SK-N-SH (cell line): ENCODE measurements around the gene SLC2A10. TPM values are rescaled to one million over a fixed set of nuclear protein-coding genes. Genes with fewer than 3 reads are reported as not detected.

Source experiments
- CTCF ChIA-PET: fragments of 300-600, 350-600 bp; formaldehyde crosslinking; extraction: SDS; loops from one replicate; lab custom pipeline; 2021; lab: Yijun Ruan, JAX
- POLR2A ChIA-PET: fragments of 350-600 bp; sonication (Branson Sonifier 250); formaldehyde crosslinking; extraction: SDS; loops from one replicate; lab custom pipeline; 2020; ENCODE audit warnings: antibody characterized with exemption, inconsistent platforms; lab: Yijun Ruan, JAX
- DNase-seq: peaks from one replicate; pipeline ENCODE4 v3.0.0; 2012
- H2AFZ ChIP-seq: fragments of 200-600 bp; sonication (generic); 2 replicates; pipeline ENCODE4 v1.8.1; 2016; ENCODE audit warnings: antibody characterized with exemption, mild to moderate bottlenecking, low read depth
- H3F3A ChIP-seq: fragments of 200-600 bp; sonication (generic); replicated peaks from 2 replicates; pipeline ENCODE3; 2016; ENCODE audit warnings: antibody characterized with exemption, mild to moderate bottlenecking; ENCODE audit not compliant: insufficient read depth
- H3K27ac ChIP-seq, 2 experiments: fragments of 200-500 bp in 1 of 2; fragments of 200-600 bp in 1 of 2; sonication (Bioruptor generic) in 1 of 2; sonication (generic), shearing (Covaris generic) in 1 of 2; 2 replicates each; pipeline versions ENCODE4 v1.5.1 to v1.6.1; 2014 to 2016; ENCODE audit warnings: low read depth in 2 of 2, inconsistent platforms in 1 of 2, low read length in 1 of 2, mild to moderate bottlenecking in 1 of 2, mixed read lengths in 1 of 2
- H3K27me3 ChIP-seq: fragments of 200-600 bp; sonication (generic), shearing (Covaris generic); 2 replicates; pipeline ENCODE4 v1.6.1; 2016; ENCODE audit warnings: mixed run types; ENCODE audit not compliant: insufficient read depth
- H3K36me3 ChIP-seq, 2 experiments: fragments of 200-500 bp in 1 of 2; fragments of 200-600 bp in 1 of 2; sonication (Bioruptor generic) in 1 of 2; sonication (generic) in 1 of 2; replicated peaks in 1 of 2; 2 replicates each; pipeline versions ENCODE3 to v1.5.1; 2014 to 2016; ENCODE audit warnings: low read length in 1 of 2, mild to moderate bottlenecking in 1 of 2; ENCODE audit not compliant: insufficient read depth in 2 of 2, control insufficient read depth in 1 of 2
- H3K4me1 ChIP-seq, 2 experiments: fragments of 200-500 bp in 1 of 2; fragments of 200-600 bp in 1 of 2; sonication (Bioruptor generic) in 1 of 2; sonication (generic), shearing (Covaris generic) in 1 of 2; 2 replicates each; pipeline versions ENCODE4 v1.5.1 to v1.6.1; 2014 to 2016; ENCODE audit warnings: low read depth in 1 of 2, low read length in 1 of 2, mixed run types in 1 of 2; ENCODE audit not compliant: insufficient read depth in 2 of 2, control insufficient read depth in 1 of 2
- H3K4me2 ChIP-seq: fragments of 200-600 bp; sonication (generic), shearing (Covaris generic); 2 replicates; pipeline ENCODE4 v1.6.1; 2017; ENCODE audit warnings: mixed run types
- H3K4me3 ChIP-seq, 2 experiments: fragments of 200-500 bp in 1 of 2; fragments of 200-600 bp in 1 of 2; sonication (Bioruptor generic) in 1 of 2; sonication (generic), shearing (Covaris generic) in 1 of 2; 2 replicates each; pipeline versions ENCODE4 v1.5.1 to v1.8.1; 2014 to 2016; ENCODE audit warnings: low read depth in 2 of 2, inconsistent platforms in 1 of 2, low read length in 1 of 2, mild to moderate bottlenecking in 1 of 2, mixed read lengths in 1 of 2, moderate library complexity in 1 of 2
- H3K79me2 ChIP-seq: fragments of 200-600 bp; sonication (generic); 2 replicates; pipeline ENCODE4 v1.8.1; 2017; ENCODE audit warnings: mild to moderate bottlenecking; ENCODE audit not compliant: insufficient read depth
- H3K9ac ChIP-seq: fragments of 200-600 bp; sonication (generic); 2 replicates; pipeline ENCODE4 v1.6.1; 2017; ENCODE audit warnings: mixed run types
- H3K9me2 ChIP-seq: fragments of 200-600 bp; sonication (generic); 2 replicates; pipeline ENCODE4 v1.6.1; 2017; ENCODE audit warnings: mixed run types
- H3K9me3 ChIP-seq: fragments of 200-600 bp; sonication (generic); 2 replicates; pipeline ENCODE4 v1.6.1; 2017; ENCODE audit warnings: mixed run types, mild to moderate bottlenecking, moderate library complexity
- H4K20me1 ChIP-seq: fragments of 200-600 bp; sonication (generic); 2 replicates; pipeline ENCODE4 v1.6.1; 2017; ENCODE audit warnings: mild to moderate bottlenecking, mixed run types; ENCODE audit not compliant: insufficient read depth
- ELF1 ChIP-seq: IDR thresholded peaks from 2 replicates; pipeline ENCODE4 v1.4.0; 2012
- FOSL2 ChIP-seq: IDR thresholded peaks from 2 replicates; pipeline ENCODE4 v1.4.0; 2012; ENCODE audit warnings: low read depth, mild to moderate bottlenecking, moderate library complexity, borderline replicate concordance
- FOXJ3 ChIP-seq: sonication (generic); formaldehyde crosslinking; IDR thresholded peaks from 2 replicates; pipeline ENCODE4 v1.5.1; 2020; ENCODE audit warnings: mild to moderate bottlenecking, missing genetic modification reagents
- GATA2 ChIP-seq: sonication (generic); formaldehyde crosslinking; IDR thresholded peaks from 2 replicates; pipeline ENCODE4 v1.5.0; 2020; ENCODE audit warnings: mild to moderate bottlenecking, missing genetic modification reagents
- IRF3 ChIP-seq: fragments of 150-350 bp; IDR thresholded peaks from 2 replicates; pipeline ENCODE4 v1.6.1; 2016; ENCODE audit warnings: mild to moderate bottlenecking, low read depth, low read length
- MAX ChIP-seq: IDR thresholded peaks from 2 replicates; pipeline ENCODE4 v1.4.0; 2012; ENCODE audit warnings: low read depth
- MEF2A ChIP-seq: IDR thresholded peaks from 2 replicates; pipeline ENCODE4 v1.4.0; 2012; ENCODE audit warnings: low read depth, borderline replicate concordance
- MXI1 ChIP-seq: IDR thresholded peaks from 2 replicates; pipeline ENCODE4 v1.6.1; 2012; ENCODE audit warnings: mild to moderate bottlenecking, low read depth, low read length, improper control_type of control experiment
- NFIC ChIP-seq: IDR thresholded peaks from 2 replicates; pipeline ENCODE4 v1.4.0; 2012; ENCODE audit warnings: borderline replicate concordance
- PBX3 ChIP-seq: IDR thresholded peaks from 2 replicates; pipeline ENCODE4; 2012
- POLR2AphosphoS5 ChIP-seq: IDR thresholded peaks from 2 replicates; pipeline ENCODE4 v1.6.1; 2012; ENCODE audit warnings: low read depth, low read length
- REST ChIP-seq: IDR thresholded peaks from 2 replicates; pipeline ENCODE4 v1.6.1; 2012; ENCODE audit warnings: mild to moderate bottlenecking, low read depth, low read length, moderate library complexity
- RFX5 ChIP-seq: IDR thresholded peaks from 2 replicates; pipeline ENCODE4 v1.6.1; 2012; ENCODE audit warnings: mild to moderate bottlenecking, improper control_type of control experiment, low read length
- SIN3A ChIP-seq: IDR thresholded peaks from 2 replicates; pipeline ENCODE4 v1.6.1; 2012; ENCODE audit warnings: low read depth, mild to moderate bottlenecking, low read length, moderate library complexity, borderline replicate concordance
- USF1 ChIP-seq: IDR thresholded peaks from 2 replicates; pipeline ENCODE4 v1.4.0; 2012; ENCODE audit warnings: low read depth, borderline replicate concordance
- WGBS: methylation state at CpG from one replicate; pipeline ENCODE4 v1.1.6; 2017; ENCODE audit warnings: low lambda C conversion rate; 5-methylcytosine and 5-hydroxymethylcytosine counted together
- polyA plus RNA-seq, 3 experiments: library from polyadenylated mRNA; depleted of rRNA; stranded (reverse); fragments of >200 nt; gene quantifications; 2 replicates each; pipeline ENCODE4 v1.2.3, GENCODE V29; 2012

The SLC2A10 gene
- polyA plus RNA-seq, 1 of the 3 experiments (the other 2 are of a cell fraction) = 12.6 TPM

- no peak for TF ChIP-seq REST
- TF ChIP-seq PBX3 = no peak
- TF ChIP-seq, all 33 proteins: peak for 0
These were observed 6.8 kb upstream of the SLC2A10 start (continued) for GRCh38 chr20:46702447-46703203.

GRCh38 chr20:46703435-46703834 lies 6.0 kb upstream of the SLC2A10 start:
- ChIA-PET CTCF (interaction anchor here (1.5 to 2.1 kb wide), 2 partner anchors 10 to 22 kb away, joined by 6 to 11 read pairs; no protein-coding TSS in a partner anchor), POLR2A (no interaction called here)
- no peak overlapping the region for H3K4me2 ChIP-seq

More at GRCh38 chr20:46703435-46703834, 6.0 kb upstream of the SLC2A10 start:
- H3K9me2 ChIP-seq = no peaks in the 10 kb centered on the region
- H4K20me1 ChIP-seq = no peaks in the 10 kb centered on the region
- H3K9me3 ChIP-seq = peaks cover 5% of the 10 kb centered on the region; the same call in 1 of the 2 replicates
- H3K4me1 ChIP-seq = no peaks in the 10 kb centered on the region
- H3K79me2 ChIP-seq = no peaks in the 10 kb centered on the region
- H3K36me3 ChIP-seq = no peaks in the 10 kb centered on the region
- 80% methylated on average over 3 of the region's 3 CpGs for WGBS
- no peak overlapping the region for H2AFZ ChIP-seq
- DNase-seq = no peak
- no peak overlapping the region for H3K27ac ChIP-seq
- peaks cover 3% of the 10 kb centered on the region for H3F3A ChIP-seq
- no peak for TF ChIP-seq USF1
- TF ChIP-seq ELF1 = no peak
- TF ChIP-seq MXI1 = no peak
- TF ChIP-seq NFIC = no peak
- TF ChIP-seq RFX5 = no peak
- no peak for TF ChIP-seq MEF2A
- TF ChIP-seq IRF3 = no peak
- TF ChIP-seq MAX = no peak
- TF ChIP-seq FOSL2 = no peak
- TF ChIP-seq FOXJ3 (CRISPR knock-in tag) = no peak
- TF ChIP-seq POLR2AphosphoS5 = no peak
- no peak for TF ChIP-seq GATA2 (CRISPR knock-in tag)
- no peak for TF ChIP-seq SIN3A
- no peak overlapping the region for H3K4me3 ChIP-seq
- no peak overlapping the region for H3K9ac ChIP-seq
- no peaks in the 10 kb centered on the region for H3K27me3 ChIP-seq
